ENCODE results near the gene FSCN2.

DNA sequence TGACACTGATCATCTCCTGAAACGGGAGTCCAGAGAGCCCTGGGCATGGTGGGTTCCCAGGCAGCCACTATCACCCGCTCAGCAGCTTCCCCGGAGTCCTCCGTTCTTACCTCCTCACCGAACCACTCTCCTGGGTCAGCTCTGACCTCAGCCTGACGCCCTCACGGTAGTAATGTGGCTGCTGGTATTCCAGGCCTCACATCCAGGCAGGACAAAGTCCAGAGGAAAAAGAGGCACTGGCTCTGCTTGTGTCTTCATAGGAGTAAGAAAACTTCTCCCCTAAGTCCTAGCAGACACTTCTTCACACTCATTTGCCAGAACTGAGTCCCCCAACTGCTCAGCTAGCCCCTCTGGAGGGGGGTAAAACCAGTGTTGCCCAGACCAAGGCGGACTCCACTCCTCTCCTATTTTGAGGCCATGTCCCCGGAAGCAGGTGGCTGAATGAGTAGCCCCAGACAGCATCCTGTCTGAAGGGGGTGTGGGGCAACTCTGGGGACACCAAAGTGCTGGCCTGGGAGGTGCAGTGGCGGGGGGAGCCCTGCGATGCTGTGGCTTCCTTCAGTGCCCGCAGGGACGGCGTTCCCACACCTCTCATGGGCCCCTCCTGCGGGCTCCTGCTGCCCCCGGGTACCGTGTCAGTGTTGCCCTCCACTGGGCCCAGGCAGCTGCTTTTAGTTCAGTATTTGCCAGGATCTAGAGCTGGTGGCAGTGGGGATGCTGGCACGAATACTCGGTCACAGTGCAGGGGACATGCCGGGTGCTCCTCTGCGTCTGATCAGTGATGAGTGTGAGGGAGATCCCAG, 5.4 kb downstream of the FSCN2 start:
- TF ChIP-seq, protein P1, sequence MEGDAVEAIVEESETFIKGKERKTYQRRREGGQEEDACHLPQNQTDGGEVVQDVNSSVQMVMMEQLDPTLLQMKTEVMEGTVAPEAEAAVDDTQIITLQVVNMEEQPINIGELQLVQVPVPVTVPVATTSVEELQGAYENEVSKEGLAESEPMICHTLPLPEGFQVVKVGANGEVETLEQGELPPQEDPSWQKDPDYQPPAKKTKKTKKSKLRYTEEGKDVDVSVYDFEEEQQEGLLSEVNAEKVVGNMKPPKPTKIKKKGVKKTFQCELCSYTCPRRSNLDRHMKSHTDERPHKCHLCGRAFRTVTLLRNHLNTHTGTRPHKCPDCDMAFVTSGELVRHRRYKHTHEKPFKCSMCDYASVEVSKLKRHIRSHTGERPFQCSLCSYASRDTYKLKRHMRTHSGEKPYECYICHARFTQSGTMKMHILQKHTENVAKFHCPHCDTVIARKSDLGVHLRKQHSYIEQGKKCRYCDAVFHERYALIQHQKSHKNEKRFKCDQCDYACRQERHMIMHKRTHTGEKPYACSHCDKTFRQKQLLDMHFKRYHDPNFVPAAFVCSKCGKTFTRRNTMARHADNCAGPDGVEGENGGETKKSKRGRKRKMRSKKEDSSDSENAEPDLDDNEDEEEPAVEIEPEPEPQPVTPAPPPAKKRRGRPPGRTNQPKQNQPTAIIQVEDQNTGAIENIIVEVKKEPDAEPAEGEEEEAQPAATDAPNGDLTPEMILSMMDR (IDR thresholded peaks at IDR 0.05) = no peak
- TF ChIP-seq POLR2A (IDR thresholded peaks at IDR 0.05) = no peak
